NCI-H128 (cell line): ENCODE results near the gene CCDC74A.
"Not testable (repeated sequence)": the region's sequence is repeated elsewhere in the genome, so short reads cannot be mapped to it uniquely, and the experiment has no call there.

Source experiments
- DNase-seq: peaks from one replicate; lab custom pipeline; 2025; ENCODE audit not compliant: unreplicated experiment; lab: John Stamatoyannopoulos, UW

The CCDC74A gene

GRCh38 chr2:131525256-131525655, 2.4 kb upstream of the CCDC74A start:
- not testable (repeated sequence) for DNase-seq

- DNase-seq = not testable (repeated sequence)
These were observed 1.5 kb downstream of the CCDC74A start for GRCh38 chr2:131528981-131529863.

GRCh38 chr2:131529864-131530445, 2.3 kb downstream of the CCDC74A start:
- DNase-seq = not testable (repeated sequence)

- DNase-seq = not testable (repeated sequence)
These were observed 3.1 kb downstream of the CCDC74A start for GRCh38 chr2:131530626-131531344.

GRCh38 chr2:131531547-131532185, 4.0 kb downstream of the CCDC74A start:
- DNase-seq = not testable (repeated sequence)

GRCh38 chr2:131532723-131533608, 5.3 kb downstream of the CCDC74A start:
- DNase-seq = not testable (repeated sequence)

- DNase-seq = not testable (repeated sequence)
These were observed 6.1 kb downstream of the CCDC74A start for GRCh38 chr2:131533609-131534316.

GRCh38 chr2:131534317-131534672, 6.6 kb downstream of the CCDC74A start:
- not testable (repeated sequence) for DNase-seq

GRCh38 chr2:131534965-131535364, 7.3 kb downstream of the CCDC74A start:
- DNase-seq = not testable (repeated sequence)

GRCh38 chr2:131535526-131535925, 7.8 kb downstream of the CCDC74A start:
- DNase-seq = no peak

GRCh38 chr2:131535951-131536826, 8.5 kb downstream of the CCDC74A start:
- DNase-seq = not testable (repeated sequence)

GRCh38 chr2:131536841-131537240, 9.2 kb downstream of the CCDC74A start:
- not testable (repeated sequence) for DNase-seq

- DNase-seq = not testable (repeated sequence)
These were observed 11.2 kb downstream of the CCDC74A start for GRCh38 chr2:131538856-131539255.

- DNase-seq = no peak
These were observed 15.0 kb downstream of the CCDC74A start for GRCh38 chr2:131542438-131543384.

- no peak for DNase-seq
These were observed 15.8 kb downstream of the CCDC74A start for GRCh38 chr2:131543385-131543891.

- DNase-seq = not testable (repeated sequence)
These were observed 16.5 kb downstream of the CCDC74A start for GRCh38 chr2:131544006-131544812.
